ENCODE results near the gene CRTC1.

The CRTC1 gene

DNA sequence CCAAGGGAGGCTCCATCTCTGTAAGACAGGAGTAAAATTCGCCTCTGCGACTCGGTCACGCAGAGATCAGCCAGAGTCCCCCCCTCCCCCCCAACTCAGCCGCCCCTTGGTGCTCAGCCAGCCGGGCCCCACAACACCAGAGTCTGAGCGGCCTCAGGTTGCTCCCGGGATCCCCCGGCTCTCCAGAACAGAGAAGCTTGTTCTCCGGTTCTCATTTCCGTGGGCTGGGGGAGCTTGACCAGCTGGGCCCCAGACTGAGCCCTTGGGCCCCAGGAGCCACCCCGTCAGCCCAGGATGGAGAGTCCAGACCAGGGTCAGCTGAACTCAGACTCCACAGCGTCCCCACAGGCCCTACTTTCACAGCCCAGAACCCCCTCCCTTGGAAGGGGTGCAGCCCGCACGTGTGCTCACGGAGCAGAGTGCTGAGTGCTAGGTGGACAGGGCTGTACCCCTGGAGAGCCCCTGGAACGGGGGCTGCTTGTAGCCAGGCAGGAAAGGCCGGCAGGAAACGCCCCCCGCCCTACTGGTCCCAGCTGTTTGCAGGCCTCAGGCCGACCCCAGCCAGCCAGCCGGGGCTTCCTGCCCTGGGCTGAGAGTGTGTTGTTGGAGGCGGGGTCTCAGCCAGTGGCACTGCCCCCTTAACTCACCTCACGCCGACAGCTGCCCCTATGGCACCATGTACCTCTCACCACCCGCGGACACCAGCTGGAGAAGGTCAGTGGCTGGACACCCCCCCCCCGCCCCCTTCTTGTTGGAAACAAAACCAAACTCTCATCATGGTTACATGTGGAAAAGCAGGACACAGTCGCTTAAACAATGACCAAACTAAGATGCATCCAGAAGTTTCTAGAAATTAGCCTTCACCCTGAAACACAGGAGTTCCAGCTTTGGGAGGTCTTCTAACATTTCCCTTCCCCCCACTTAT, 63.2 kb downstream of the CRTC1 start:
- DNase-seq (ENCODE audit: low spot score), result no peak
- no peak for TF ChIP-seq CTCF (IDR thresholded peaks at IDR 0.05; ENCODE audit: extremely low read depth, insufficient read depth, missing control alignments)
- in situ Hi-C loops (cut with MboI; ENCODE audit: low pct_unique_long_range_greater_than_20kb, low sequenced_read_pairs, unreplicated experiment), result no loop called here

- no peak for DNase-seq (ENCODE audit: low spot score)
- no peak for TF ChIP-seq CTCF (IDR thresholded peaks at IDR 0.05; ENCODE audit: extremely low read depth, insufficient read depth, missing control alignments)
- in situ Hi-C loops (cut with MboI; ENCODE audit: low pct_unique_long_range_greater_than_20kb, low sequenced_read_pairs, unreplicated experiment), result no loop called here
Observed at GRCh38 chr19:18749362-18750231, 66.1 kb downstream of the CRTC1 start.

- TF ChIP-seq CTCF (IDR thresholded peaks at IDR 0.05; ENCODE audit: extremely low read depth, insufficient read depth, missing control alignments), result no peak
- in situ Hi-C loops (cut with MboI; ENCODE audit: low pct_unique_long_range_greater_than_20kb, low sequenced_read_pairs, unreplicated experiment), result no loop called here
- no peak for DNase-seq (ENCODE audit: low spot score)
Observed at GRCh38 chr19:18750295-18750970, 67.0 kb downstream of the CRTC1 start.

DNA sequence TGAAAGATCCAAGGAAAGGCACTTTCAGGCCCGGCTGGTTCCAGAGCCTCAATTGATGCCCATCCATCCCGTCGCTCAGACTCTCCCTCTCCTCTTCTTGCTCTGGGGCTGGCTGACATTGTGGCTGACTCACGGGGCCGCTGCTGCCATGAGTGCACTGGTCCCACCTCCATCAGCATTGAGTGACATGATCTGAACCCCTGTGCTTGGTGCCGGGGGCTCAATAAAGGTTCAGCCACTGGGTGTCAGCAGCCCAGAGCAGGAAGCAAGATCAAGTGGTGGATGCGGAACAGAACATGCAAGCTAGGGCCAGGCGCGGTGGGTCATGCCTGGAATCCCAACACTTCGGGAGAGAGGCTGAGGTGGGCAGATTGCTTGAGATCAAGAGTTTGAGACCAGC, 68.1 kb downstream of the CRTC1 start:
- no peak for TF ChIP-seq CTCF (IDR thresholded peaks at IDR 0.05; ENCODE audit: extremely low read depth, insufficient read depth, missing control alignments)
- in situ Hi-C loops (cut with MboI; ENCODE audit: low pct_unique_long_range_greater_than_20kb, low sequenced_read_pairs, unreplicated experiment), result no loop called here
- no peak for DNase-seq (ENCODE audit: low spot score)

DNA sequence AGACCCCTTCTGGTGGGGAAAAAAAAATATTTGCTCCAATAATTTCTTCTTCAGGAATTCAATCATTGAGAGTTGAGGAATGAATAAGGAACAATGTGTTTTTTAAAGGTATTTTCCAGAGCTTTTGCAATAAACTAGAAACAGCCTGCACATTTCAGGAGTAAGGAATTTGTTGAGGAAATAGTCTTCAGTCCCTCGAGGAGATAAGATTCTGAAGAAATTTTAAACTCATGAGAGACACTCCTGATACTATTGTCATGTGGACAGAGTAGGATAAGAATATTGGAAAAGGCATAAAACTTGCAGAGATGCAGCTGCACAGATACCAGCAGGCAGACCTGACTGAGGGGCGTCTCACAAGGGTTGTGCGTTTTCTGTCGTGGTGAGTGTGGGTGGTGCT, 71.0 kb downstream of the CRTC1 start:
- in situ Hi-C loops (cut with MboI; ENCODE audit: low pct_unique_long_range_greater_than_20kb, low sequenced_read_pairs, unreplicated experiment), result no loop called here
- no peak for TF ChIP-seq CTCF (IDR thresholded peaks at IDR 0.05; ENCODE audit: extremely low read depth, insufficient read depth, missing control alignments)
- DNase-seq (ENCODE audit: low spot score), result no peak

- no peak for TF ChIP-seq CTCF (IDR thresholded peaks at IDR 0.05; ENCODE audit: extremely low read depth, insufficient read depth, missing control alignments)
- DNase-seq (ENCODE audit: low spot score), result no peak
- in situ Hi-C loops (cut with MboI; ENCODE audit: low pct_unique_long_range_greater_than_20kb, low sequenced_read_pairs, unreplicated experiment), result no loop called here
Observed at GRCh38 chr19:18756896-18757295, 73.4 kb downstream of the CRTC1 start.
